HG03565 (cell line): ENCODE data around the gene RRAGA.
"Not testable (repeated sequence)": the region's sequence is repeated elsewhere in the genome, so short reads cannot be mapped to it uniquely, and the experiment has no call there.

ENCODE experiments used
- ATAC-seq: cut with Tn5 transposase; IDR thresholded peaks from one replicate; pipeline ENCODE4 v1.9.1; 2021; ENCODE audit warnings: mild to moderate bottlenecking, moderate library complexity; ENCODE audit not compliant: unreplicated experiment

The RRAGA gene

DNA sequence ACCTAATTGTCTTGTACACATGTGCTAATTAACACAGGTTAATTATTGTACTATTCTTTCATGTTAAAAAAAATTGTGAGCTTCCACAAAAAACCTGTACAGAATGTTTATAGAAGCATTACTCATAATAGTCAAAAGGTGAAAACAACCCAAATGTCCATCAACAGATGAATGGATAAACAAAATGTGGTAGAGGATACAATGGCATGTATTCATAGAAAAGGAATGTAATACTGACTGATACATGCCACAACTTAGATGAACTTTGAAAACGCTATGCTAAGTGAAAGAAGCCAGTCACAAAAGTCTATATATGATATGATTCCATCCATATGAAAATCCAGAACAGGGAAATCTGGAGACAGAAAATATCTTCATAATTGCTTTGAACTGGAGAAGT is 25.6 kb downstream of the RRAGA start:
- no peak for ATAC-seq

GRCh38 chr9:19085295-19085694 is 36.1 kb downstream of the RRAGA start:
- ATAC-seq = peak; percentile 65

GRCh38 chr9:19087106-19088000 is 38.1 kb downstream of the RRAGA start:
- ATAC-seq = no peak

GRCh38 chr9:19097431-19097830 is 48.2 kb downstream of the RRAGA start:
- ATAC-seq = not testable (repeated sequence)
